ENCODE measurements around the gene OR52N2. TPM values are rescaled to one million over a fixed set of nuclear protein-coding genes. Genes with fewer than 3 reads are reported as not detected.

OR52N2 gene
- total RNA-seq, 1 donor from 2014 or later = not detected

DNA sequence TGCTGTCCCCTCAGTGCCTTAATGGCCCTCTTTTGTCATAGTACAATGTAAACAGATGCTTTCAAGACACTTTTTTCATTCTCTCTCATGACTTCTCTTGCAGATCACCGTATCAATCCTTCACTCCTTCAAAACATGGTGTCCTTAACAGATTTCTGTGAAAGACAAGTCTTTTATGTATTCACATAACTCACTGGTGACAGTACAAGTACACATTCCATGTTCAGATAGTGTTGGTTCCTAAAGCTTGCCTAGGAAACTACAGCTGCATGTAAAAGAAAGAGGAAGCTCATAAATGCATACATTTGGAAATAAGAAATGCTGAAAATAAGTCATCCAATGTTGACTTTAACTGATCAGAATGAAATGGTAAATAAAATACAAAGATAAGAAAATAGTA lies 38.0 kb downstream of the OR52N2 start:
- Mint-ChIP-seq H3K36me3 (ENCODE audit: low read depth, unreplicated experiment) (no peaks in the 10 kb centered on the region), H3K27ac (ENCODE audit: unreplicated experiment) (no peak overlapping the region), H3K27me3 (ENCODE audit: unreplicated experiment) (no peaks in the 10 kb centered on the region), H3K4me1 (ENCODE audit: unreplicated experiment) (no peaks in the 10 kb centered on the region), H3K9me3 (ENCODE audit: unreplicated experiment) (no peaks in the 10 kb centered on the region), H3K4me3 (ENCODE audit: unreplicated experiment) (no peak overlapping the region)
- no peak for DNase-seq (ENCODE audit: low spot score)
- TF ChIP-seq, protein P1, sequence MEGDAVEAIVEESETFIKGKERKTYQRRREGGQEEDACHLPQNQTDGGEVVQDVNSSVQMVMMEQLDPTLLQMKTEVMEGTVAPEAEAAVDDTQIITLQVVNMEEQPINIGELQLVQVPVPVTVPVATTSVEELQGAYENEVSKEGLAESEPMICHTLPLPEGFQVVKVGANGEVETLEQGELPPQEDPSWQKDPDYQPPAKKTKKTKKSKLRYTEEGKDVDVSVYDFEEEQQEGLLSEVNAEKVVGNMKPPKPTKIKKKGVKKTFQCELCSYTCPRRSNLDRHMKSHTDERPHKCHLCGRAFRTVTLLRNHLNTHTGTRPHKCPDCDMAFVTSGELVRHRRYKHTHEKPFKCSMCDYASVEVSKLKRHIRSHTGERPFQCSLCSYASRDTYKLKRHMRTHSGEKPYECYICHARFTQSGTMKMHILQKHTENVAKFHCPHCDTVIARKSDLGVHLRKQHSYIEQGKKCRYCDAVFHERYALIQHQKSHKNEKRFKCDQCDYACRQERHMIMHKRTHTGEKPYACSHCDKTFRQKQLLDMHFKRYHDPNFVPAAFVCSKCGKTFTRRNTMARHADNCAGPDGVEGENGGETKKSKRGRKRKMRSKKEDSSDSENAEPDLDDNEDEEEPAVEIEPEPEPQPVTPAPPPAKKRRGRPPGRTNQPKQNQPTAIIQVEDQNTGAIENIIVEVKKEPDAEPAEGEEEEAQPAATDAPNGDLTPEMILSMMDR (IDR thresholded peaks at IDR 0.05; ENCODE audit: unreplicated experiment) = no peak

DNA sequence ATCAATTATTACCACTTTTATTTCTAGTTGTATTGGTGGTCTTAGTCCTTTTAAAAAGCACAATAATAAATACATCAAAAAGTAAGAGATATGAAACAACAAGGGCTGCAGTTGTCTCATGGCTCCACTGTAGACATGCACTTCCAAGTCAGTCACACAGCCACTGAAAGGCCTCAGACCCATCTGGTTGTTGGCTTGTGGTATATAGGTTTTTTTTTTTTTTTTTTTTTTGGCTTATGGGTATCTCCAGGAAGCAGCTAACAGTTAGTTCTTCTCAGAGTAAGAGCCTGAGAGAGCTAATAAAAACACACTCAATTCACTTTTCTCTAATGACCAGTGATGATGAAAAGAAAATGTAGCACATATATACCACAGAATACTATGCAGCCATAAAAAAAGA lies 39.0 kb downstream of the OR52N2 start:
- no peaks in the 10 kb centered on the region for H3K4me1 Mint-ChIP-seq (ENCODE audit: unreplicated experiment)
- DNase-seq (ENCODE audit: low spot score) = no peak
- no peaks in the 10 kb centered on the region for H3K36me3 Mint-ChIP-seq (ENCODE audit: low read depth, unreplicated experiment)
- no peaks in the 10 kb centered on the region for H3K27me3 Mint-ChIP-seq (ENCODE audit: unreplicated experiment)
- H3K27ac Mint-ChIP-seq (ENCODE audit: unreplicated experiment) = no peak overlapping the region
- H3K9me3 Mint-ChIP-seq (ENCODE audit: unreplicated experiment) = no peaks in the 10 kb centered on the region
- no peak overlapping the region for H3K4me3 Mint-ChIP-seq (ENCODE audit: unreplicated experiment)
- TF ChIP-seq, protein P1 (IDR thresholded peaks at IDR 0.05; ENCODE audit: unreplicated experiment) = no peak

DNA sequence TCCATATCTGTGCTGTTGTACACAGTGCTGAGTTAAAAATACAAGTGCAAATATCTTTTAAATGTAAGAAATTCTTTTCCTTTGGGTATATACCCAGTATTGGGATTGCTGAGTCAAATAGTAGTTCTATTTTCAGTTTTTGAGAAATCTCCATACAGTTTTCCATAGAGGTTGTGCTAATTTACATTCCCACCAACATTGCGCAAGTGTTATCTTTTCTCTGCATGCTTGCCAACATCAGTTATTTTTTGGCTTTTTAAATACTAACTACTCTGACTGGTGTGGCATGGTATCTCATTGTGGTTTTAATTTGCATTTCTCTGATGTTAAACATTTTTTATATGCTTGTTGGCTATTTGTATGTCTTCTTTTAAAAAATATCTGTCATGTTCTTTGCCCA lies 42.3 kb downstream of the OR52N2 start:
- H3K36me3 Mint-ChIP-seq (ENCODE audit: low read depth, unreplicated experiment) = peaks cover 5% of the 10 kb centered on the region

DNA sequence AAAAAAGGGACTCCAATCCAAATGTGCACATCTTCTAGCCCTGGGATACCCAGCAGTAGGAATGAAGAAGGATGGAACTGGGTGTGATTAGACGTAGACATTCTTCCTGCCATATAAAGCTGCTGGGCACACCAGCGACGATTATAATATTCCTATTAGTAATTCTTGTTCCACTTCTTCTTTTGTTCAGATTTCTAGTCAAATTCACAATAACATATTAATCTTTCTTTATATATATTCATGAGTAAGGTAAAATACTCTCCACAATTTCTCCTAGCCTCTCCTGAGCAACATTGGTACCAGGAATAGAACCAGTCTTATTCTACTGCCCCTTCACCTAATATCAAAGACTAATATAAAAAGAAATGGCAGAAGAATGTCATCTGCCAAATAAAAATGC lies 48.9 kb downstream of the OR52N2 start, which contains the start of gene OR52E8:
Gene OR52E8, minus strand, starts transcription at position 101 of the 400 bp plus-strand sequence. Its CDS starts 0 bp downstream, at position 101.
- TF ChIP-seq, protein P1 (IDR thresholded peaks at IDR 0.05; ENCODE audit: unreplicated experiment) = no peak
- Mint-ChIP-seq H3K27ac (ENCODE audit: unreplicated experiment) (no peak within 1 kb of the TSS), H3K36me3 (ENCODE audit: low read depth, unreplicated experiment) (peaks cover 5% of the 10 kb centered on the region), H3K27me3 (ENCODE audit: unreplicated experiment) (no peaks in the 10 kb centered on the region), H3K9me3 (ENCODE audit: unreplicated experiment) (no peaks in the 10 kb centered on the region), H3K4me1 (ENCODE audit: unreplicated experiment) (no peaks in the 10 kb centered on the region), H3K4me3 (ENCODE audit: unreplicated experiment) (no peak within 1 kb of the TSS)
- no peak for DNase-seq (ENCODE audit: low spot score)

More for the DNA sequence above, 42.3 kb downstream of the OR52N2 start:
- TF ChIP-seq, protein P1 (IDR thresholded peaks at IDR 0.05; ENCODE audit: unreplicated experiment) = no peak
- Mint-ChIP-seq H3K27ac (ENCODE audit: unreplicated experiment) (no peak overlapping the region), H3K27me3 (ENCODE audit: unreplicated experiment) (no peaks in the 10 kb centered on the region), H3K4me1 (ENCODE audit: unreplicated experiment) (no peaks in the 10 kb centered on the region), H3K4me3 (ENCODE audit: unreplicated experiment) (no peak overlapping the region), H3K9me3 (ENCODE audit: unreplicated experiment) (no peaks in the 10 kb centered on the region)
- DNase-seq (ENCODE audit: low spot score) = no peak

DNA sequence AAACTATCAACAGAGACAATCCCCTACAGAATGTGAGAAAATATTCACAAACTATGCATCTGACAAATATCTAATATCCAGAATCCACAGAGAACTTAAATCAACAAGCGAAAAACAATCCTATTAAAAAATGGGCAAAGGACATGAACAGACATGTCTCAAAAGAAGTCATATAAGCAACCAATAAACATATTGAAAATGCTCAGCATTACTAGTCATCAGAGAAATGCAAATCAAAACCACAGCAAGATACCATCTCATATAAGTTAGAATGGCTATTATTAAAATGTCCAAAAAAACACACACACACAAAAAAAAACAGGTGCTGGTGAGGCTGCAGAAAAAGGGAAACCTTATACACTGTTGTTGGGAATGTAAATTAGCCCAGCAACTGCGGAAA lies 57.1 kb downstream of the OR52N2 start:
- Mint-ChIP-seq H3K4me3 (ENCODE audit: unreplicated experiment) (no peak overlapping the region), H3K9me3 (ENCODE audit: unreplicated experiment) (no peaks in the 10 kb centered on the region), H3K36me3 (ENCODE audit: low read depth, unreplicated experiment) (no peaks in the 10 kb centered on the region), H3K27me3 (ENCODE audit: unreplicated experiment) (peaks cover 1% of the 10 kb centered on the region), H3K4me1 (ENCODE audit: unreplicated experiment) (no peaks in the 10 kb centered on the region), H3K27ac (ENCODE audit: unreplicated experiment) (no peak overlapping the region)
- TF ChIP-seq, protein P1 (IDR thresholded peaks at IDR 0.05; ENCODE audit: unreplicated experiment) = no peak
- no peak for DNase-seq (ENCODE audit: low spot score)

Other genes with a start within 250 kb of the OR52N2 start
- not detected for gene OR52B6, start 228.0 kb upstream of the OR52N2 start, total RNA-seq (ENCODE audit: unreplicated experiment)
- gene TRIM6, start 212.3 kb upstream of the OR52N2 start, total RNA-seq (ENCODE audit: unreplicated experiment) = 10.1 TPM
- 0.64 TPM for gene TRIM34, start 183.9 kb upstream of the OR52N2 start, total RNA-seq (ENCODE audit: unreplicated experiment)
- 114 TPM for gene TRIM5, start 123.8 kb upstream of the OR52N2 start, total RNA-seq (ENCODE audit: unreplicated experiment)
- 1.2 TPM for gene TRIM22, start 119.1 kb upstream of the OR52N2 start, total RNA-seq (ENCODE audit: unreplicated experiment)
- not detected for gene OR56B1, start 72.5 kb upstream of the OR52N2 start, total RNA-seq (ENCODE audit: unreplicated experiment)
- gene OR52N4, start 54.7 kb upstream of the OR52N2 start, total RNA-seq (ENCODE audit: unreplicated experiment) = not detected
- gene OR52N5, start 25.6 kb upstream of the OR52N2 start, total RNA-seq (ENCODE audit: unreplicated experiment) = 6.8 TPM
- 13.6 TPM for gene OR52N1, start 17.7 kb upstream of the OR52N2 start, total RNA-seq (ENCODE audit: unreplicated experiment)
- gene OR52E6, start 33.0 kb downstream of the OR52N2 start, total RNA-seq (ENCODE audit: unreplicated experiment) = not detected
- not detected for gene OR52E8, start 48.8 kb downstream of the OR52N2 start, total RNA-seq (ENCODE audit: unreplicated experiment)
- not detected for gene OR52E4, start 71.7 kb downstream of the OR52N2 start, total RNA-seq (ENCODE audit: unreplicated experiment)
- gene OR52E5, start 84.3 kb downstream of the OR52N2 start, total RNA-seq (ENCODE audit: unreplicated experiment) = not detected
- not detected for gene OR56A3, start 133.3 kb downstream of the OR52N2 start, total RNA-seq (ENCODE audit: unreplicated experiment)
- gene OR56A5, start 159.6 kb downstream of the OR52N2 start, total RNA-seq (ENCODE audit: unreplicated experiment) = not detected
- gene OR52L1, start 178.1 kb downstream of the OR52N2 start, total RNA-seq (ENCODE audit: unreplicated experiment) = not detected
- gene OR56A4, start 198.0 kb downstream of the OR52N2 start, total RNA-seq (ENCODE audit: unreplicated experiment) = 0.13 TPM
- gene OR56A1, start 221.8 kb downstream of the OR52N2 start, total RNA-seq (ENCODE audit: unreplicated experiment) = 0.03 TPM

Measured in endothelial cell (in vitro differentiated cells).